Vagina (tissue), 2 donors: ENCODE measurements around the gene SAP30BP.

Experiments used
- CTCF ChIP-seq, 3 experiments: fragments of 450-650 bp in 2 of 3; fragments of 200-600 bp in 1 of 3; sonication (generic) in 1 of 3; IDR thresholded peaks; one replicate each; pipeline ENCODE4 v1.5.1; 2017 to 2019; ENCODE audit warnings: antibody characterized with exemption in 3 of 3, mild to moderate bottlenecking in 2 of 3, moderate library complexity in 2 of 3
- POLR2A ChIP-seq, 2 donors: fragments of 450-650 bp; IDR thresholded peaks; one replicate each; pipeline ENCODE4 v1.6.1; 2017; ENCODE audit warnings: antibody characterized with exemption in 2 of 2, mild to moderate bottlenecking in 2 of 2, moderate library complexity in 2 of 2

- TF ChIP-seq CTCF (IDR thresholded peaks at IDR 0.05) (no peak), POLR2A (IDR thresholded peaks at IDR 0.05) (no peak)
Measured at GRCh38 chr17:75701288-75701687, 34.1 kb downstream of the SAP30BP start.
